22Rv1 (cell line): ENCODE measurements around the gene BMP7.

Experiments
- H3K27ac ChIP-seq: fragments of 450-650 bp; 2 replicates; pipeline ENCODE4 v1.5.1; 2017
- CTCF ChIP-seq: fragments of 450-650 bp; IDR thresholded peaks from 2 replicates; pipeline ENCODE4 v1.5.1; 2017; ENCODE audit warnings: mild to moderate bottlenecking
- ZFX ChIP-seq: fragments of 450-650 bp; IDR thresholded peaks from 2 replicates; pipeline ENCODE4 v1.6.1; 2017; ENCODE audit warnings: antibody characterized with exemption, borderline replicate concordance

BMP7 gene

DNA sequence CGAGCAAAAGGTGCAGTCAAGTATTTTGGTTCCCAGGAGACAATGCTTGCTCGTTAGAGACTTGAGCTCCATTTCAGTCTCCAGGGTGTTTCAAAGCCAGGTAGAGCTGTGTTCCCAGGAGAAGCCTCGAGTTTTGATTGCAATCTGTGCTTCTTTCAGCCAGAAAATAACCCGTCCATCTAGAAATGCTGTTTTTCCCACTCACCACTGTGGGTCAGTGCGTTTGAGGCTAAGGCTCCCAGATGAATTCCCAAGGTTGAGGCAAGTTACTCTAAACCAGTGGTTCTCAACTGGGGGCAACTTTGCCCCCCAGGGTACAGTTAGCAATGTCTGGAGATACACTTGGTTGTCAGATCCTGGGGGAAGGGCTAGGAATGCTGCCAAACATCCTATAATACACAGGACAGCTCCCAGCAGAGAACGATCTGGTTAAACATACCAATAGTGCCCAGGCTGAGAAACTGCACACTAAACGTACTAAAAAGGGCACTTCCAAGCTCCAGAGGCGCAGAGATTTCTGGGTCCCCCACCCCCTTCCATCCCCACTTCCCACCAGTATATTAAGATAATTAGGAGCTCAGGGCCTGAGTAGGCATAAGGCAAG is 13.8 kb downstream of the BMP7 start:
- no peak overlapping the region for H3K27ac ChIP-seq
- TF ChIP-seq ZFX (no peak), CTCF (no peak)

DNA sequence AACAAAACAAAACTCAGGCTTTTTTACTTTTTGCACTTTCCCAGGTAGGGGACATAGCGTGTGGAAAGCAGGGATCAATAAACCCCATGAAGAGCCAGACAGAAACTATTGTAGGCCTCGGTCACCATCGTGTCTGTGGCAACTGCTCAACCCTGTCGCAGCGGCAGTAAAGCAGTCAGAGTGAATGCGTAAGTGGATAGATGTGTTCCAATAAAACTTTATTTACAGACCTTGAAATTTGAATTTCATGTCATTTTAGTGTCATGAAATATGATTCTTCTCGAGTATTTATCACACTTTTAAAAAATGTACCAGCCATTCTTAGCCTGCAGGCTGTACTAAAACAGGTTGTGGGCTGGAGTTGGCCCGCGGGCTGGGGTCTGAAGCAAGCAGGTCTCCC is 14.5 kb downstream of the BMP7 start:
- TF ChIP-seq ZFX (no peak), CTCF (no peak)

DNA sequence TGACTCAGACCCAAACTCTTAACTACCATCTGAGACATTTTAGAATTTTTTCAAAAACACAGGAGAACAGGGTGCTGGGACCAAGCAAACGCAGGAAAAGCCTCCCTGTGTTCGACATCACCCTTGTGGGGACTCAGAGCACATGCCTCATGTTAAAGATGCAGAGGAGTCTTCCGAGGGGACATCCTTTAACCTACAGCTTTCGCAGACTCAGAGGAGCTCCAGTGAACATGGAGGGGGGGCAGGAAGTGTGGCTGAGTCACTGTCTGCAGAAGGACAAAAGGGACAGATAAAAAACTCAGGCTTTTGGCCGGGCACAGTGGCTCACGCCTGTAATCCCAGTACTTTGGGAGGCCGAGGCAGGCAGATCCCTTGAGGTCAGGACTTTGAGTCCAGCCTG is 15.1 kb downstream of the BMP7 start:
- no peak overlapping the region for H3K27ac ChIP-seq
- TF ChIP-seq CTCF (no peak), ZFX (no peak)

More for the DNA sequence above, 14.5 kb downstream of the BMP7 start:
- H3K27ac ChIP-seq: no peak overlapping the region

DNA sequence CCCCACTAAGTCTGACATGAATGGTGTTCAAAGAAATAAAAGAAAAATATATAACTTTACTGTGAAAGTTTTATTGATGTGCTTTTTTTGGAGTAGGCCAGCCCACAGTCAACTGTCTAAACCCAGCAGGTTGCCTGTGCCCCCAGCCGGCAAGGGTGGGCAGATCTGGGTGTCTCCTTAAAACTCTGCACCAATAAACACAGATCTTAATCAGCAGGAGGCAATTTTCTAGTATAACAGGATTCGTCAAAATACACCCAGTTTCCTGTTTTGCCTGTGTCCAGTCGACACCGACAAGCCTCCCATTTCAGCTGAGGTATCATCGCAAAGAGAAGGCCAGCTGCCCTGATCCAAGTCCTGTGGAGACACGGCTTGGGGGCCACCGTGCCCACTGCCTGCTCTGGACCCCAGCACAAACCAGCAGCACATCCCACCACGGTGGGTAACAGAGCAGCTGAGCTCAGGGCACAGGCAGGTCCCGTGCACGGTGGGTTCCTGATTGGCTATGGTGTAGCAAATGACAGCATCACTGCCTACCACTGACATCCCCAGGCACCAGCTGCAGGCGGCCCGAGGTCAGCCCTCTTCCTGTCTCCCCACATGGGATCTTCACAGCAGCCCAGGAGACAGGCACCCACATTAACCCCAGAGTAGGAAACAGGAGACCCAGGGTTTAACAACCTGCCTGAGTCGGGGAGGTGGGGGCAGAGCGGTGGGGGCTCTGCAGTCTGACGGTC is 15.7 kb downstream of the BMP7 start:
- no peak overlapping the region for H3K27ac ChIP-seq
- no peak for TF ChIP-seq ZFX
- TF ChIP-seq CTCF: no peak

- H3K27ac ChIP-seq: no peak overlapping the region
- TF ChIP-seq CTCF (no peak), ZFX (no peak)
Observed at GRCh38 chr20:57249772-57250171, 16.7 kb downstream of the BMP7 start.

DNA sequence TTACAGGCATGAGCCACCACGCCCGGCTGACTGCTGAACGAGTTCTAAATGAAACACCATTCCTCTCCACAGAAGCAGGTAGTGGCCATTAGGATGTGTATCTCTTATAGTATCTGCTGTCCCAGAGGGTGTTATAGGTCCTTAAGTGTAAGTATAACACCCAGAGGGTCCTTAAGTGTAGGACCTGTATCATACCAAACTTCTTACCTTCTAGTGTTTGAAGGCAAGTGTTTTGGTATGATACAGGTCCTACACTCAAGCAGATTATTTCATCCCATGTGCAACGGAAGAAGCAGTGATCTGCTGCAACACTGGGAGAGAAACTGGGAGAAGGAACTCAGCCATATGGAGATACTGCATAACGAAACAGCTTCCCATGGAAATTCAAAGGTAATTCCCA is 17.4 kb downstream of the BMP7 start:
- H3K27ac ChIP-seq: no peak overlapping the region
- TF ChIP-seq CTCF (no peak), ZFX (no peak)

GRCh38 chr20:57248132-57248797 is 18.2 kb downstream of the BMP7 start:
- no peak overlapping the region for H3K27ac ChIP-seq
- TF ChIP-seq CTCF (no peak), ZFX (no peak)
